Transverse colon (tissue), 4 donors: ENCODE data around the gene KRTAP10-2. TPM values are rescaled to one million over a fixed set of nuclear protein-coding genes. Genes with fewer than 3 reads are reported as not detected.
"Not testable (repeated sequence)": the region's sequence is repeated elsewhere in the genome, so short reads cannot be mapped to it uniquely, and the experiment has no call there.

ENCODE experiments used
- DNase-seq: peaks from one replicate; pipeline ENCODE4 v3.0.0-alpha.2; 2019
- H3K27ac ChIP-seq, 4 donors: fragments of 200-600 bp; sonication (generic); 2 replicates each; pipeline ENCODE4 v1.5.1; 2016 to 2018; ENCODE audit warnings: inconsistent platforms in 4 of 4
- H3K27me3 ChIP-seq: fragments of 200-600 bp; sonication (generic); 2 replicates; pipeline ENCODE4 v1.5.1; 2017; ENCODE audit warnings: inconsistent platforms
- H3K36me3 ChIP-seq, 4 donors: fragments of 200-600 bp; sonication (generic); 2 replicates each; pipeline ENCODE4 v1.5.1; 2017 to 2019; ENCODE audit warnings: inconsistent platforms in 4 of 4
- H3K4me1 ChIP-seq, 4 donors: fragments of 200-600 bp; sonication (generic); 2 replicates each; pipeline ENCODE4 v1.5.1; 2017 to 2020; ENCODE audit warnings: inconsistent platforms in 4 of 4
- H3K4me3 ChIP-seq, 4 donors: fragments of 200-600 bp; sonication (generic); 1 replicate in 1 of 4; 2 replicates in 3 of 4; pipeline versions ENCODE4 v1.5.1 to v1.6.1; 2017 to 2019; ENCODE audit warnings: inconsistent platforms in 4 of 4
- H3K9me3 ChIP-seq, 2 donors: fragments of 200-600 bp; sonication (generic); 2 replicates each; pipeline ENCODE4 v1.5.1; 2017 to 2019; ENCODE audit warnings: inconsistent platforms in 2 of 2
- EP300 ChIP-seq: sonication (generic); formaldehyde crosslinking; IDR thresholded peaks from one replicate; pipeline ENCODE4 v1.6.1; 2017; ENCODE audit warnings: antibody characterized with exemption, low read depth
- POLR2A ChIP-seq: fragments of 450-650 bp; IDR thresholded peaks from one replicate; pipeline ENCODE4 v1.6.1; 2016; ENCODE audit warnings: antibody characterized with exemption, mild to moderate bottlenecking, moderate library complexity
- POLR2AphosphoS5 ChIP-seq, 3 donors: sonication (generic); formaldehyde crosslinking; IDR thresholded peaks; one replicate each; pipeline ENCODE4 v1.6.1; 2016; ENCODE audit warnings: antibody characterized with exemption in 3 of 3
- whole genome bisulfite sequencing, 2 donors: methylation state at CpG; one replicate each; pipeline ENCODE4 v1.1.5; 2018; ENCODE audit warnings: low coverage in 1 of 2; 5-methylcytosine and 5-hydroxymethylcytosine counted together
- in situ Hi-C, 4 donors: fragments of 200-750 bp; cut with MboI; loops; one replicate each; pipeline versions ENCODE4 v1.15.0 to v1.15.1; 2017; ENCODE audit warnings: low sequenced_read_pairs in 3 of 4, low pct_ligation_motif_present in 1 of 4, low pct_unique_long_range_greater_than_20kb in 1 of 4
- intact Hi-C: fragments of 100-400 bp; cut with DNase I; formaldehyde crosslinking; loops from one replicate; pipeline ENCODE4 v1.15.1; 2023; ENCODE audit warnings: low total_unique reads
- total RNA-seq, 4 donors: library from RNA; depleted of rRNA; stranded (reverse); fragments of >200 nt; gene quantifications; one replicate each; pipeline ENCODE4 v1.1.0, GENCODE V29; 2016
- TF ChIP-seq, protein P1 (sequence below), 5 experiments: fragments of 200-600 bp in 3 of 5; fragments of 450-650 bp in 2 of 5; sonication (generic) in 3 of 5; IDR thresholded peaks; 1 replicate in 2 of 5; 2 replicates in 3 of 5; pipeline ENCODE4 v1.5.1; 2016 to 2017; ENCODE audit warnings: antibody characterized with exemption in 5 of 5, inconsistent platforms in 3 of 5, mild to moderate bottlenecking in 2 of 5, moderate library complexity in 1 of 5

KRTAP10-2 gene
- total RNA-seq, 4 donors from 2014 or later, result not detected

DNA sequence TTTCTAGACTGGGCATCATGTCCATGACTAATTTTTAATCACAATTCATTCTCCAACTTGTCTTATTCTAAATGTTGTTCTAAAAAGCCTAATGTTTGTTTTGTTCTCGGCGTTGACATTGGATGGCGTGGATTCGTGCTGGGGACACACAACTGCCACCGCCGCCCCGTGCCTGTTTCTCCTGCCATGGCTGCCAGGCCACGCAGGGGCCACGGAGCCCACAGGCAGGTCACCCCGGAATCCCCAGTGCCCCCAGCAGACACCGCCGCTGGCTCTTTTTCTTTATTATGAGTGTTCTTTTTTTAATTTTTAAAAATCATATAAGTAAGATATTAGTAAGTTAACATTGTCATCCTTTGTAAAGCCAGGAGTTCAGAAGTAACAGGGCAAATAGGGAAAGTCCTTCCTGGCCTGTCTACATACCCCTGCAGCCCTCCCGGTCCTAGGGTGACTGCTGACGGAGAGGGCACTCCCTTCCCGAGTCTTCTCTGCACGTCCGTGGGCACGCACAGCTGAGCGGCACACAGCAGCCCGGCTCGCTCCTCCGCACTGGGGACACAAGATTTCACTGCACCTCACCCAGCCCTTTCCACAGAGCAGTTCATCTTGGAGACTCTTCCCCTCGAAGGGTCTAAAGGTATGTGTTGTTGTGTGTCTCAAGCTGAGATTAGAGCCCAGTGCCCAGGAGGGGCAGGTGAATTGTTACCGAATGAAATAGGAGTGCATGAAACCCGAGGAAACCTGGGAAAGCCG lies 43.5 kb downstream of the KRTAP10-2 start:
- H3K27ac ChIP-seq, result no peak overlapping the region
- 86 to 95% methylated on average over 4 to 26 of the region's 26 CpGs for WGBS, 2 donors
- H3K36me3 ChIP-seq, result no peaks in the 10 kb centered on the region
- in situ Hi-C loops, result loop anchor here in 3 of 4 donors (5.0 to 25.0 kb wide), 3 partner anchors 279 to 287 kb away; no protein-coding TSS in a partner anchor
- DNase-seq, result no peak
- H3K4me1 ChIP-seq, result peaks cover 0 to 6% (median 3%) of the 10 kb centered on the region in 4 donors
- intact Hi-C loops, result no loop called here
- peaks cover 19% of the 10 kb centered on the region for H3K27me3 ChIP-seq
- no peak for TF ChIP-seq EP300
- TF ChIP-seq, protein P1, sequence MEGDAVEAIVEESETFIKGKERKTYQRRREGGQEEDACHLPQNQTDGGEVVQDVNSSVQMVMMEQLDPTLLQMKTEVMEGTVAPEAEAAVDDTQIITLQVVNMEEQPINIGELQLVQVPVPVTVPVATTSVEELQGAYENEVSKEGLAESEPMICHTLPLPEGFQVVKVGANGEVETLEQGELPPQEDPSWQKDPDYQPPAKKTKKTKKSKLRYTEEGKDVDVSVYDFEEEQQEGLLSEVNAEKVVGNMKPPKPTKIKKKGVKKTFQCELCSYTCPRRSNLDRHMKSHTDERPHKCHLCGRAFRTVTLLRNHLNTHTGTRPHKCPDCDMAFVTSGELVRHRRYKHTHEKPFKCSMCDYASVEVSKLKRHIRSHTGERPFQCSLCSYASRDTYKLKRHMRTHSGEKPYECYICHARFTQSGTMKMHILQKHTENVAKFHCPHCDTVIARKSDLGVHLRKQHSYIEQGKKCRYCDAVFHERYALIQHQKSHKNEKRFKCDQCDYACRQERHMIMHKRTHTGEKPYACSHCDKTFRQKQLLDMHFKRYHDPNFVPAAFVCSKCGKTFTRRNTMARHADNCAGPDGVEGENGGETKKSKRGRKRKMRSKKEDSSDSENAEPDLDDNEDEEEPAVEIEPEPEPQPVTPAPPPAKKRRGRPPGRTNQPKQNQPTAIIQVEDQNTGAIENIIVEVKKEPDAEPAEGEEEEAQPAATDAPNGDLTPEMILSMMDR (IDR thresholded peaks at IDR 0.05), result no peak
- TF ChIP-seq POLR2AphosphoS5 (IDR thresholded peaks at IDR 0.05), result no peak
- no peak for TF ChIP-seq POLR2A
- H3K4me3 ChIP-seq, result no peak overlapping the region
- H3K9me3 ChIP-seq, result no peaks in the 10 kb centered on the region

DNA sequence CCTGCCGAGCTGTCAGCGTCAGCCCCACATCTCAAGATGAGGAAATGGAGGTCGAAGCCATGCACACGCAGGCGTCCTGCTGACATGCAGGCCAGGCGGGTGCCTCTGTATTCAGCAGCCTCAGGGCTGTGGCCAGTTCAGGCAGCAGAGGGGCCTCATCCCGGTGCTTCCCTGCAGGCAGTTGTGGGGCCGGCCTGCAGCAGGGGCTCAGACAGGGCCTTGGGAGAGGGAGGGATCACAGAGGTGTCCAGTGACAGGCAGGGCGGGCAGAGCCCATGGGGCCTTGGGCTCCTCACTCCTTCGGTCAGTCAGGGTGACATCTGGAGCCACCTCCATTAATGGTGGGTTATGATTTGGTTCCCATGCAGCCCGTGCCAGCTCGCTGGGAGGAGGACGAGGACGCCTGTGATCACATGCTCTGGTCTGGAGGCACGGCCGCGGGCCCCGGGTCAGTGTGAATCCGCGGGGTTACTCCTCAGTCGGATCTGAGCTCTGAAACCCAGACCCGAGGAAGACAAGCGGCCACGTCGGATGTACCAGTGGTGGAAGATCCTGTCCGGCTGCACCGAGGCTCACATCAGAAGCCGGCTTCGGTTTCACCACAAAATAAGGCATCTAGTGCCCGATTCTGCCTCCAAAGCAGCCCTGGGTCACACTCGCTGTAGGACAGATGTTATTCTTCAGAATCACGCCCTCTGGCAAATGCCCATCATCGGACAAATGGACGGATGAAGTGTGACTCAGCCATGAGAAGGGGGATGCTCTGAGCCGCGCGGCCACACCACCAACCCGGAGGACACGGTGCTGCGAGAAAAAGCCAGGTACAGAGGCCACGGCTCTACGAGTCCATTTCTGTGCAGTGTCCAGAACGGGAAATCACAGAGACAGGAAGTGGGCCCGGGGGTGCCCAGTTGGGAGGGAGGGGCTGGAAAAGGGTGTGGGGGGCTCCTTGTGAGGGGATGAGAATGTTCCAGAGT lies 44.7 kb downstream of the KRTAP10-2 start:
- 20 to 78% methylated on average over 1 to 36 of the region's 44 CpGs for WGBS, 2 donors
- TF ChIP-seq EP300 (no peak), POLR2A (no peak)
- peaks cover 19% of the 10 kb centered on the region for H3K27me3 ChIP-seq
- peaks cover 0 to 6% (median 3%) of the 10 kb centered on the region in 4 donors for H3K4me1 ChIP-seq
- DNase-seq, result no peak
- H3K9me3 ChIP-seq, result no peaks in the 10 kb centered on the region
- intact Hi-C loops, result no loop called here
- no peaks in the 10 kb centered on the region for H3K36me3 ChIP-seq
- H3K4me3 ChIP-seq, result no peak overlapping the region
- no peak overlapping the region for H3K27ac ChIP-seq
- in situ Hi-C loops, result loop anchor here in 3 of 4 donors (5.0 to 25.0 kb wide), 3 partner anchors 281 to 288 kb away; no protein-coding TSS in a partner anchor

DNA sequence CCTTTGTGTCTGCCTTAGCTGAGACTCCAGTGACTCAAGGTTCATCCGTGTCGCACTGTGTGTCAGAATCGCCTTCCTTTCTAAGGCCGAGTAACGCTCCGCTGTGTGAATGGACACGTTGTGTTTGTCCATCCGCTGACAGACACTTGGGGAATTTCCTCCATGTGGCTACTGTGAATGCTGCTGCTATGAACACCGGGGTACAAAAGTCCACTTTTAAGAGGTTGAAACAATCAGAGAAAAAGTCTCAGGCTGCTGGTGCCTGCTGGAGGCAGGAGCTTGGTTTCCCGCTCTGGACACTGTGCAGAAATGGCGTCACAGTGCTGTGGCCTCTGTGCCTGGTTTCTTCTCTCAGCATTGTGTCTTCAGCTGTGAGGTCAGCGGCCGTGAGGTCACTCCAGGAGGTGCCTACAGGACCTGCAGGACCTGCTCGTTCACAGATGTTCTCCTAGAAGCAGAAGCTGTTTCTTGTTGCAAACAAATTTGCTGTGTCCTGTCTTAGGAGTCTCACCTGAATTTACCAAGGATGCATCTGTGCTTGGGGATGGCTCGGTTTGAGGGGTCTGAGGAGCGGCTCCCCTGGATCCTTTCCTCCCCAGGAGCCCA lies 45.5 kb downstream of the KRTAP10-2 start:
- no peak overlapping the region for H3K27ac ChIP-seq
- H3K4me3 ChIP-seq, result no peak overlapping the region
- H3K27me3 ChIP-seq, result peaks cover 19% of the 10 kb centered on the region
- TF ChIP-seq POLR2AphosphoS5 (IDR thresholded peaks at IDR 0.05), result no peak
- TF ChIP-seq EP300, result no peak
- TF ChIP-seq POLR2A, result no peak
- TF ChIP-seq, protein P1 (IDR thresholded peaks at IDR 0.05), result no peak
- 57% methylated on average over 16 of the region's 16 CpGs; no CpG with 5 or more reads in 1 of the 2 donors for WGBS, 2 donors
- in situ Hi-C loops (loop anchor here in 3 of 4 donors (5.0 to 25.0 kb wide), 3 partner anchors 282 to 289 kb away; no protein-coding TSS in a partner anchor), intact Hi-C loops (no loop called here)
- H3K4me1 ChIP-seq, result peaks cover 0 to 6% (median 3%) of the 10 kb centered on the region in 4 donors
- DNase-seq, result no peak
- no peaks in the 10 kb centered on the region for H3K9me3 ChIP-seq
- no peaks in the 10 kb centered on the region for H3K36me3 ChIP-seq

DNA sequence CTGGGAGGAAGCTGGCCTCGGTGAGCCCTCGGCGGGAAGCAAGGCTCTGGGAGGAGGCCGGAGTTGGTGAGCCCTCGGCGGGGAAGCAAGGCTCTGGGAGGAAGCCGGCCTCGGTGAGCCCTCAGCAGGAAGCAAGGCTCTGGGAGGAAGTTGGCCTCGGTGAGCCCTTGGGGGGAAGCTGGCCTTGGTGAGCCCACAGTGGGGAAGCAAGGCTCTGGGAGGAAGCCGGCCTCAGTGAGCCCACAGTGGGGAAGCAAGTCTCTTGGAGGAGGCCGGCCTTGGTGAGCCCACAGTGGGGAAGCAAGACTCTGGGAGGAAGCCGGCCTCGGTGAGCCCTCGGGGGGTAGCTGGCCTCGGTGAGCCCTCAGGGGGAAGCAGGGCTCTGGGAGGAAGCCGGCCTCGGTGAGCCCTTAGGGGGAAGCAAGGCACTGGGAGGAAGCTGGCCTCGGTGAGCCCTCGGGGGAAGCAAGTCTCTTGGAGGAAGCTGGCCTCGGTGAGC lies 47.4 kb downstream of the KRTAP10-2 start:
- no peak for TF ChIP-seq POLR2A
- TF ChIP-seq, protein P1 (IDR thresholded peaks at IDR 0.05), result no peak
- no peak for TF ChIP-seq EP300
- TF ChIP-seq POLR2AphosphoS5 (IDR thresholded peaks at IDR 0.05), result no peak
- intact Hi-C loops (no loop called here), in situ Hi-C loops (loop anchor here in 2 of 4 donors (10.0 to 25.0 kb wide), 2 partner anchors 283 to 291 kb away; no protein-coding TSS in a partner anchor)
- no peak overlapping the region for H3K27ac ChIP-seq
- H3K27me3 ChIP-seq, result peaks cover 29% of the 10 kb centered on the region
- no peak overlapping the region for H3K4me3 ChIP-seq
- H3K36me3 ChIP-seq, result no peaks in the 10 kb centered on the region
- H3K9me3 ChIP-seq, result no peaks in the 10 kb centered on the region
- 74% methylated on average over 20 of the region's 20 CpGs; no CpG with 5 or more reads in 1 of the 2 donors for WGBS, 2 donors
- no peak for DNase-seq
- peaks cover 0 to 2% (median 0%) of the 10 kb centered on the region in 4 donors for H3K4me1 ChIP-seq

DNA sequence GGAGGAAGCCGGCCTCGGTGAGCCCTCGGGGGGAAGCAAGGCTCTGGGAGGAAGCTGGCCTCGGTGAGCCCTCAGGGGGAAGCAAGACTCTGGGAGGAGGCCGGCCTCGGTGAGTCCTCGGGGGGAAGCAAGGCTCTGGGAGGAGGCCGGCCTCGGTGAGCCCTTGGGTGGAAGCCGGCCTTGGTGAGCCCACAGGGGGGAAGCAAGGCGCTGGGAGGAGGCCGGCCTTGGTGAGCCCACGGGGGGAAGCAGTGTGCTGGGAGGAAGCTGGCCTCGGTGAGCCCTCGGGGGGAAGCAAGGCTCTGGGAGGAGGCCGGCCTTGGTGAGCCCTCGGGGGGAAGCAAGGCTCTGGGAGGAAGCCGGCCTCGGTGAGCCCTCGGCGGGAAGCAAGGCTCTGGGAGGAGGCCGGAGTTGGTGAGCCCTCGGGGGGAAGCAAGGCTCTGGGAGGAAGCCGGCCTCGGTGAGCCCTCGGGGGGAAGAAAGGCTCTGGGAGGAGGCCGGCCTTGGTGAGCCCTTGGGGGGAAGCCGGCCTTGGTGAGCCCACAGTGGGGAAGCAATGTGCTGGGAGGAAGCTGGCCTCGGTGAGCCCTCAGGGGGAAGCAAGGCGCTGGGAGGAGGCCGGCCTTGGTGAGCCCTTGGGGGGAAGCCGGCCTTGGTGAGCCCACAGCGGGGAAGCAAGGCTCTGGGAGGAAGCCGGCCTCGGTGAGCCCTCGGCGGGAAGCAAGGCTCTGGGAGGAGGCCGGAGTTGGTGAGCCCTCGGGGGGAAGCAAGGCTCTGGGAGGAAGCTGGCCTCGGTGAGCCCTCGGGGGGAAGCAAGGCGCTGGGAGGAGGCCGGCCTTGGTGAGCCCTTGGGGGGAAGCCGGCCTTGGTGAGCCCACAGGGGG lies 48.1 kb downstream of the KRTAP10-2 start:
- intact Hi-C loops, H3K4me3 ChIP-seq, H3K9me3 ChIP-seq, H3K4me1 ChIP-seq, H3K27ac ChIP-seq, H3K36me3 ChIP-seq, DNase-seq: not testable (repeated sequence)
- WGBS, 2 donors, result 82 to 84% methylated on average over 11 to 42 of the region's 44 CpGs
- peaks cover 29% of the 10 kb centered on the region for H3K27me3 ChIP-seq
- in situ Hi-C loops, result loop anchor here in 2 of 4 donors (10.0 to 25.0 kb wide), 2 partner anchors 284 to 292 kb away; no protein-coding TSS in a partner anchor
